ENCODE results near the gene ZNF2. TPM values are rescaled to one million over a fixed set of nuclear protein-coding genes. Genes with fewer than 3 reads are reported as not detected.

Gene ZNF2
- total and polyA plus RNA-seq, 12 donors: 1.4 to 4.8 (median 3.5) TPM

DNA sequence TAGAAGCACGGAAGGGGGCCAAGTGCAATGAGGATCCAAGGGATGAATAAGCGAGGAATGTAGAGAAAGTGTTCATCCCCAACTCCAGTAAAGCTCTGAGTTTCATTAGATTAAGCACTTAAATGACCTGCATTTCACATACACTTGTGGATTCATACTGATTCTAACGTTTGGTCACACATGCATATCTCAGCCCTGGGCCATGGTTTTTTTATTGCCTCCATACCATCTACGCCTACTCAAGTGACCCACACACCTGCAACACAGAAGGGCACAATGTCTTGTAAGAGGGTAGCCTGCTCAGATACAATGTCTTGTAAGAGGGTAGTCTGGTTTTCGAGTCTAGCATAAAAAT lies 43.4 kb upstream of the ZNF2 start:
- Histone ChIP-seq H3K27me3 (no peaks in the 10 kb centered on the region), H3K4me3 (peak overlapping the region; percentile 76 to 99 (median 88)), H3K36me3 (peaks cover 0 to 9% (median 0%) of the 10 kb centered on the region in 9 donors), H3K27ac (peak overlapping the region; percentile 93 to 99 (median 97)), H3K4me1 (peaks cover 9 to 41% (median 36%) of the 10 kb centered on the region in 9 donors), H3K9me3 (no peaks in the 10 kb centered on the region)
- DNase-seq: no peak
- TF ChIP-seq, protein P1, sequence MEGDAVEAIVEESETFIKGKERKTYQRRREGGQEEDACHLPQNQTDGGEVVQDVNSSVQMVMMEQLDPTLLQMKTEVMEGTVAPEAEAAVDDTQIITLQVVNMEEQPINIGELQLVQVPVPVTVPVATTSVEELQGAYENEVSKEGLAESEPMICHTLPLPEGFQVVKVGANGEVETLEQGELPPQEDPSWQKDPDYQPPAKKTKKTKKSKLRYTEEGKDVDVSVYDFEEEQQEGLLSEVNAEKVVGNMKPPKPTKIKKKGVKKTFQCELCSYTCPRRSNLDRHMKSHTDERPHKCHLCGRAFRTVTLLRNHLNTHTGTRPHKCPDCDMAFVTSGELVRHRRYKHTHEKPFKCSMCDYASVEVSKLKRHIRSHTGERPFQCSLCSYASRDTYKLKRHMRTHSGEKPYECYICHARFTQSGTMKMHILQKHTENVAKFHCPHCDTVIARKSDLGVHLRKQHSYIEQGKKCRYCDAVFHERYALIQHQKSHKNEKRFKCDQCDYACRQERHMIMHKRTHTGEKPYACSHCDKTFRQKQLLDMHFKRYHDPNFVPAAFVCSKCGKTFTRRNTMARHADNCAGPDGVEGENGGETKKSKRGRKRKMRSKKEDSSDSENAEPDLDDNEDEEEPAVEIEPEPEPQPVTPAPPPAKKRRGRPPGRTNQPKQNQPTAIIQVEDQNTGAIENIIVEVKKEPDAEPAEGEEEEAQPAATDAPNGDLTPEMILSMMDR (IDR thresholded peaks at IDR 0.05): no peak
- peak in 1 of 8 donors; percentile 5 for ATAC-seq
- intact Hi-C loops (cut with DNase I): loop anchor here in 7 of 10 donors (5.0 to 10.0 kb wide), 5 partner anchors 35 to 100 kb away; partner anchors contain the start of genes ZNF514 (in 4 of the 7) and ZNF892 (in 3 of the 7)
- WGBS, 2 donors: 22 to 29% methylated on average over 5 of the region's 5 CpGs

DNA sequence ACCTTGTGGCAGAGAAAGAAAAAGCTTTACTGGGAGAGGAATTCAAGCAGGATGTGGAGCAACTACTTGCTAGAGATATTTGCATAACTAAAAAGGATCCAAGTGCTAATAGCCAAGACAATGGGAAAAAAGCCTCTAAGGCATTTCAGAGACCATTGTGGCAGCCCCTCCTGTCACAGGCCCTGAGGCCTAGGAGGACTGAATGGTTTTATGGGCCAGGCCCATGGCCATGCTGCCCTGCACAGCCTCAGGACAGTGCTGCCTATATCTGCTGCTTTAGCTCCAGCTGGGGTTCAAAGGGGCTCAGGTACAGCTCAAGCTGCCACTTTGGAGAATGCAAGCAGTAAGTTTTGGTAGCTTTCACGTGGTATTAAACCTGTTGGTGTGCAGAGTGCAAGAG lies 26.9 kb upstream of the ZNF2 start:
- WGBS, 2 donors: 76 to 84% methylated on average over 1 of the region's 1 CpG
- Histone ChIP-seq H3K27ac (no peak overlapping the region), H3K36me3 (peaks cover 0 to 19% (median 0%) of the 10 kb centered on the region in 9 donors), H3K4me3 (no peak overlapping the region), H3K4me1 (no peaks in the 10 kb centered on the region), H3K9me3 (peaks cover 0 to 95% (median 19%) of the 10 kb centered on the region in 11 donors), H3K27me3 (no peaks in the 10 kb centered on the region)
- intact Hi-C loops (cut with DNase I): no loop called here
- no peak for ATAC-seq
- DNase-seq: no peak
- TF ChIP-seq, protein P1 (IDR thresholded peaks at IDR 0.05): no peak

DNA sequence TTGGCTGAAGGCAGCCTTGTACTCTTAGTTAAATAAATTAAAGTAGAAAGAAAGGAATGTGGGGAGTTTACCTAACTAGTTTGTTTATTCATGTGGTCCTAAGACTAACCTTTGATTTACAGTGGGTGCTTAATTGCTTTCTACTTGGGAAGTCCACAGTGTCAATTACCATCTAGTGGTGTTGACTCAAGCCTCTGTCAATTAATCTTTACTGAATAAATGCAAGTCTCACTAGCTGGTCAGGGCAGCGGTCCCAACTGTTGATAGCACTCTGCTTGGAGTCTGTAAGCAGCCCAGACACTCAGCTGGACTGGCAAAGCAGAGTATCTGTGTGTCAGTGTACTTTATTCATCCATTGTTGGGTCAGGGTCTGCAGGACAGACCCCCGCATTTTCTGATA lies 21.8 kb upstream of the ZNF2 start:
- H3K4me1 ChIP-seq: no peaks in the 10 kb centered on the region
- intact Hi-C loops (cut with DNase I): no loop called here
- TF ChIP-seq, protein P1 (IDR thresholded peaks at IDR 0.05): no peak
- H3K4me3 ChIP-seq: no peak overlapping the region
- peaks cover 0 to 71% (median 16%) of the 10 kb centered on the region in 9 donors for H3K36me3 ChIP-seq
- peaks cover 0 to 100% (median 70%) of the 10 kb centered on the region in 11 donors for H3K9me3 ChIP-seq
- ATAC-seq (no peak), DNase-seq (no peak)
- H3K27ac ChIP-seq: no peak overlapping the region
- 98 to 99% methylated on average over 2 of the region's 2 CpGs for WGBS, 2 donors
- H3K27me3 ChIP-seq: no peaks in the 10 kb centered on the region

DNA sequence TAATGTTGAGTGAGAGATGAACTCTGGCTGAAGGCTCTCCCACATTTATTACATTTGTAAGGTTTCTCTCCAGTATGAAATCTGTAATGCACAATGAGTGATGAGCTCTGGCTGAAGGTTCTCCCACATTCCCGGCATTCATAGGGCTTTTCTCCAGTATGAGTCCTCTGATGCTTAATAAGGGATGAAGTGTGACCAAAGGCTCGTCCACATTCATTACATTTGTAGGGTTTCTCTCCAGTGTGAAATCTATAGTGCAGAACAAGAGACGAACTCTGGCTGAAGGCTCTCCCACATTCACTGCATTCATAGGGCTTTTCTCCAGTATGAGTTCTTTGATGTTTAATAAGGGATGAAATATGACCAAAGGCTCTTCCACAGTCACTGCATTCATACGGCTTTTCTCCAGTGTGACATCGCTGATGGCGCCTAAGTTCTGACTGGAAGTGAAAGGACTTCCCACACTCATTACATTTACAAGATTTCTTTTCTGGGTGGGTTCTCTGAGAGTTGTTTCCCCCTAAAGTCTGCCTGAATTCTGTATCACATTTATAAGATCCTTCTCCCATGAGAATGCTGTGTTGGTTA lies 16.1 kb upstream of the ZNF2 start:
- Histone ChIP-seq H3K9me3 (peaks cover 0 to 100% (median 92%) of the 10 kb centered on the region in 11 donors), H3K27me3 (no peaks in the 10 kb centered on the region), H3K4me3 (no peak overlapping the region), H3K36me3 (peaks cover 6 to 100% (median 65%) of the 10 kb centered on the region in 9 donors), H3K4me1 (no peaks in the 10 kb centered on the region), H3K27ac (no peak overlapping the region)
- WGBS, 2 donors: 98 to 99% methylated on average over 6 of the region's 6 CpGs
- ATAC-seq (no peak), DNase-seq (no peak)
- TF ChIP-seq, protein P1 (IDR thresholded peaks at IDR 0.05): no peak
- intact Hi-C loops (cut with DNase I): no loop called here
